GM12878 (cell line): ENCODE data around the gene GABPA. TPM values are rescaled to one million over a fixed set of nuclear protein-coding genes. Genes with fewer than 3 reads are reported as not detected.

ENCODE experiments used
- ATAC-seq: fragments of 200-7000 bp; cut with Tn5 transposase; 3 replicates; pipeline ENCODE4 v1.9.1; 2020; ENCODE audit warnings: mild to moderate bottlenecking, moderate library complexity
- BruUV-seq: library from RNA; stranded (reverse); fragments of 400-500 nt; replicated peaks from 2 replicates; lab custom pipeline; 2021; lab: Mats Ljungman, UMichigan
- CTCF ChIA-PET: fragments of 300-600 bp; sonication (Branson Sonifier 250); formaldehyde crosslinking; extraction: SDS; loops from one replicate; lab custom pipeline; 2021; ENCODE audit warnings: inconsistent platforms; lab: Yijun Ruan, JAX
- POLR2A ChIA-PET: fragments of 350-600 bp; formaldehyde crosslinking; extraction: SDS; loops from one replicate; lab custom pipeline; 2021; ENCODE audit warnings: inconsistent platforms; lab: Charles Lee
- RAD21 ChIA-PET: fragments of 300-600 bp; sonication (Branson Sonifier 250); formaldehyde crosslinking; loops from one replicate; lab custom pipeline; 2023; ENCODE audit warnings: antibody characterized with exemption; ENCODE audit not compliant: unreplicated experiment; lab: Charles Lee
- SMC1A ChIA-PET: fragments of 300-600 bp; sonication (Branson Sonifier 250); formaldehyde crosslinking; loops from one replicate; lab custom pipeline; 2023; ENCODE audit not compliant: unreplicated experiment, uncharacterized antibody; lab: Charles Lee
- DNase-seq: peaks from one replicate; pipeline ENCODE4 v3.0.0-alpha.2; 2011; ENCODE audit warnings: low read depth, low spot score
- FAIRE-seq: peaks from 3 replicates; lab custom pipeline; 2011; peaks lifted over from hg19 to GRCh38; lab: Jason Lieb, UNC
- H2AFZ ChIP-seq: 2 replicates; pipeline ENCODE4 v1.6.0; 2011; ENCODE audit warnings: low read depth, low read length, control low read depth; ENCODE audit not compliant: control insufficient read depth
- H3K27ac ChIP-seq: 2 replicates; pipeline ENCODE4 v1.5.1; 2011; ENCODE audit warnings: control low read depth; ENCODE audit not compliant: control insufficient read depth, insufficient read depth
- H3K27me3 ChIP-seq, 2 experiments: replicated peaks in 1 of 2; 2 replicates each; pipeline versions ENCODE4 v1.6.0 to v1.6.1; 2011; ENCODE audit warnings: low read length in 1 of 2; ENCODE audit not compliant: control insufficient read depth in 2 of 2, insufficient read depth in 2 of 2
- H3K36me3 ChIP-seq, 2 experiments: 2 replicates each; pipeline ENCODE4 v1.5.1; 2011; ENCODE audit warnings: low read length in 1 of 2; ENCODE audit not compliant: control insufficient read depth in 2 of 2, insufficient read depth in 2 of 2
- H3K4me1 ChIP-seq: 2 replicates; pipeline ENCODE4 v1.6.1; 2011; ENCODE audit warnings: mild to moderate bottlenecking, low read length, moderate library complexity, mixed read lengths; ENCODE audit not compliant: control insufficient read depth, insufficient read depth
- H3K4me2 ChIP-seq: 2 replicates; pipeline ENCODE4 v1.6.0; 2011; ENCODE audit warnings: control low read depth; ENCODE audit not compliant: control insufficient read depth, insufficient read depth
- H3K4me3 ChIP-seq: fragments of 200-600 bp; sonication (generic); 2 replicates; pipeline ENCODE4 v1.5.1; 2016
- H3K79me2 ChIP-seq: 2 replicates; pipeline ENCODE4 v1.6.0; 2011; ENCODE audit warnings: low read length; ENCODE audit not compliant: control insufficient read depth, insufficient read depth
- H3K9ac ChIP-seq: 2 replicates; pipeline ENCODE4 v1.8.0; 2011; ENCODE audit warnings: low read length, control low read depth, mixed read lengths; ENCODE audit not compliant: control insufficient read depth, insufficient read depth
- H3K9me3 ChIP-seq: replicated peaks from 3 replicates; pipeline ENCODE4 v1.5.1; 2011; ENCODE audit warnings: mild to moderate bottlenecking, low read length; ENCODE audit not compliant: control insufficient read depth, insufficient read depth
- H4K20me1 ChIP-seq: 2 replicates; pipeline ENCODE4 v1.6.0; 2011; ENCODE audit not compliant: control insufficient read depth, insufficient read depth
- BCL11A ChIP-seq: IDR thresholded peaks from 2 replicates; pipeline ENCODE4 v1.6.1; 2011; ENCODE audit warnings: low read depth, low read length
- CEBPB ChIP-seq, 2 experiments: fragments of 150-350 bp in 1 of 2; IDR thresholded peaks; 2 replicates each; pipeline ENCODE4 v1.6.1; 2012 to 2014; ENCODE audit warnings: low read depth in 2 of 2, low read length in 2 of 2, borderline replicate concordance in 1 of 2, inconsistent platforms in 1 of 2
- IKZF2 ChIP-seq, 2 experiments: fragments of 450-650 bp; IDR thresholded peaks; 2 replicates each; pipeline ENCODE4 v1.6.1; 2017; ENCODE audit warnings: mild to moderate bottlenecking in 2 of 2, moderate library complexity in 2 of 2
- NFYA ChIP-seq: IDR thresholded peaks from 2 replicates; pipeline ENCODE4 v1.6.1; 2011; ENCODE audit warnings: low read depth, mild to moderate bottlenecking, low read length, improper control_type of control experiment, borderline replicate concordance
- PAX8 ChIP-seq: fragments of 450-650 bp; IDR thresholded peaks from 2 replicates; pipeline ENCODE4 v1.6.1; 2017; ENCODE audit warnings: mild to moderate bottlenecking, moderate library complexity
- PKNOX1 ChIP-seq: fragments of 450-650 bp; IDR thresholded peaks from 2 replicates; pipeline ENCODE4 v1.6.1; 2016; ENCODE audit warnings: mild to moderate bottlenecking
- STAT1 ChIP-seq: fragments of 450-650 bp; conservative IDR thresholded peaks from 2 replicates; pipeline ENCODE4 v1.6.1; 2014; ENCODE audit warnings: antibody characterized with exemption, mild to moderate bottlenecking
- ZNF592 ChIP-seq: fragments of 450-650 bp; IDR thresholded peaks from 2 replicates; pipeline ENCODE4 v1.6.1; 2017; ENCODE audit warnings: mild to moderate bottlenecking, moderate library complexity
- WGBS: methylation state at CpG from one replicate; pipeline ENCODE4 v1.1.6; 2016; ENCODE audit warnings: low lambda C conversion rate; ENCODE audit not compliant: insufficient replicate concordance, insufficient coverage; ENCODE audit errors: missing lambda C conversion rate; 5-methylcytosine and 5-hydroxymethylcytosine counted together
- in situ Hi-C: fragments of 300-500 bp; cut with MboI; formaldehyde crosslinking; loops from 9 replicates; pipeline ENCODE4 v1.14.3; 2018; ENCODE audit warnings: mixed read lengths
- intact Hi-C: fragments of 100-400 bp; cut with micrococcal nuclease; formaldehyde crosslinking; loops from one replicate; pipeline ENCODE4 v1.14.2; 2022; ENCODE audit not compliant: unreplicated experiment
- polyA plus RNA-seq, 11 experiments: library from polyadenylated mRNA; depleted of rRNA in 4 of 11; unstranded in 6 of 11; stranded (reverse) in 5 of 11; fragments of >200 nt; fragmentation: Nextera tagmentation in 4 of 11; fragmentation: Illumina TruSeq in 1 of 11; extraction: Ambion mirVana in 4 of 11; extraction: Trizol in 1 of 11; gene quantifications; 1 replicate in 1 of 11; 2 replicates in 10 of 11; pipeline versions ENCODE4 v1.2.1 to v1.2.3, GENCODE V29; 2011 to 2016; ENCODE audit warnings: inconsistent platforms in 2 of 11, missing spikeins in 2 of 11, low read depth in 1 of 11
- total RNA-seq, 4 experiments: library from RNA; depleted of rRNA in 3 of 4; stranded (reverse); fragments of >200 nt in 3 of 4; fragmentation: Illumina TruSeq in 1 of 4; extraction: Trizol in 1 of 4; gene quantifications; 2 replicates each; pipeline versions ENCODE4 v1.2.1 to v1.2.3, GENCODE V29; 2013 to 2021

Gene GABPA
- total and polyA plus RNA-seq, 10 of the 15 experiments (the other 5 are each of a cell fraction or from before 2014, with no cell fraction given): 7.6 to 25.6 (median 22.9) TPM

GRCh38 chr21:25772686-25773085 lies 37.9 kb downstream of the GABPA start:
- no TSS peak for BruUV-seq
- ATAC-seq: no peak
- SMC1A ChIA-PET: no interaction called here
- RAD21 ChIA-PET: no interaction called here
- no peak for TF ChIP-seq STAT1
- peak; percentile 48 for TF ChIP-seq PKNOX1
- no peak for TF ChIP-seq IKZF2 (IDR thresholded peaks at IDR 0.05)
- TF ChIP-seq ZNF592: no peak
- no peak for TF ChIP-seq PAX8
- no peak for TF ChIP-seq BCL11A
- TF ChIP-seq NFYA: no peak
- TF ChIP-seq CEBPB (IDR thresholded peaks at IDR 0.05; ENCODE audit: borderline replicate concordance in 1 of 2, low read depth in 2 of 2, low read length in 2 of 2): no peak
- CTCF ChIA-PET: no interaction called here
- Histone ChIP-seq H2AFZ (no peak overlapping the region), H3K27ac (no peak overlapping the region), H3K4me1 (no peaks in the 10 kb centered on the region), H3K9ac (no peak overlapping the region), H3K4me3 (no peak overlapping the region), H3K9me3 (no peaks in the 10 kb centered on the region), H3K4me2 (no peak overlapping the region), H3K79me2 (no peaks in the 10 kb centered on the region), H4K20me1 (no peaks in the 10 kb centered on the region), H3K27me3 (no peaks in the 10 kb centered on the region), H3K36me3 (no peaks in the 10 kb centered on the region)
- in situ Hi-C loops (no loop called here), intact Hi-C loops (no loop called here)
- no peak for FAIRE-seq
- DNase-seq: no peak
- POLR2A ChIA-PET: no interaction called here
- 79% methylated on average over 2 of the region's 2 CpGs for WGBS
